Epithelial cell of esophagus (primary cell): ENCODE data around the gene GOLPH3L.
A peak's percentile ranks its signal among the peaks of the same experiment; 100 is the strongest.
"Not testable (repeated sequence)": the region's sequence is repeated elsewhere in the genome, so short reads cannot be mapped to it uniquely, and the experiment has no call there.

Experiments used
- DNase-seq: peaks from one replicate; pipeline ENCODE4 v3.0.0; 2010; ENCODE audit warnings: low read depth
- H3K4me3 ChIP-seq: 2 replicates; pipeline ENCODE4 v1.5.1; 2011; ENCODE audit warnings: mild to moderate bottlenecking, low read length, control low read depth
- CTCF ChIP-seq: IDR thresholded peaks from 2 replicates; pipeline ENCODE4 v1.5.1; 2011; ENCODE audit warnings: low read depth, mild to moderate bottlenecking, low read length, control low read depth, inconsistent platforms; ENCODE audit not compliant: insufficient read depth; ENCODE audit errors: missing control alignments

Gene GOLPH3L

GRCh38 chr1:150661156-150661555, 35.8 kb downstream of the GOLPH3L start:
- no peak overlapping the region for H3K4me3 ChIP-seq
- peak; percentile 93 for DNase-seq
- no peak for TF ChIP-seq CTCF

- H3K4me3 ChIP-seq = no peak overlapping the region
- no peak for TF ChIP-seq CTCF
- no peak for DNase-seq
Observed at GRCh38 chr1:150660584-150660983, 36.4 kb downstream of the GOLPH3L start.

DNA sequence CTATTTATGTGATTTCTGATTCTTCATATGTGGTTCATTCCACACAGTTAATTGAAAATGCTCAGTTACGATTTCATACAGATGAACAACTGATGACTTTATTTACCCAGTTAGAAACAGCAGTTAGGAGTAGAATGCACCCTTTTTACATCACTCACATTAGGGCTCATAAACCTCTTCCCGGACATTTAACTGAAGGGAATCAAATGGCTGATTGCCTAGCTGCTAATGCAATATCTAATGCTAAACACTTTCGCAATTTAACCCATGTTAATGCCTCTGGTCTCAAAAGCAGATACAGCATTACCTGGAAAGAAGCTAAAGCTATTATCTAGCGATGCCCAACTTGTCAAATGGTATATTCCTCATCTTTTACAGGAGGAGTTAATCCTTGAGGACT, 39.9 kb downstream of the GOLPH3L start:
- H3K4me3 ChIP-seq, DNase-seq: not testable (repeated sequence)

DNA sequence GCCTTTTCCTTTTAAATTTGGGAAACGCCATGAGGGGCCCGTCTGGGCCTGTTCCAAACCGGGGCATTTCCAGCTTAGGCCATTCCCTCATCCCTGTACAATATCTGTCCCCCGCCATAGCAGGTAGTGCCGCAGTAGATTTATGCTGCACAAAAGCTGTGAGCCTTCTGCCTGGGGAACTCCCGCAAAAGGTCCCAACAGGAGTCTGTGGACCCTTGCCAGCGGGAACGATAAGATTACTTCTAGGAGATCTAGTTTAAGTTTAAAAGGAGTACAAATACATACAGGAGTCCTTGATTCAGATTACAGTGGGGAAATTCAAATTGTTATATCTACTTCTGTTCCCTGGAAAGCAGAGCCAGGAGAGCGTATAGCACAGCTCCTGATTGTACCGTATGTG, 42.3 kb downstream of the GOLPH3L start:
- DNase-seq, H3K4me3 ChIP-seq: not testable (repeated sequence)

- DNase-seq = no peak
- no peak overlapping the region for H3K4me3 ChIP-seq
- TF ChIP-seq CTCF = no peak
Observed at GRCh38 chr1:150650193-150650592, 46.8 kb downstream of the GOLPH3L start.

- no peak for DNase-seq
- no peak for TF ChIP-seq CTCF
- H3K4me3 ChIP-seq = no peak overlapping the region
Observed at GRCh38 chr1:150649441-150650075, 47.4 kb downstream of the GOLPH3L start.

GRCh38 chr1:150642296-150642695, 54.7 kb downstream of the GOLPH3L start:
- no peak overlapping the region for H3K4me3 ChIP-seq
- DNase-seq = no peak
- TF ChIP-seq CTCF = no peak

DNA sequence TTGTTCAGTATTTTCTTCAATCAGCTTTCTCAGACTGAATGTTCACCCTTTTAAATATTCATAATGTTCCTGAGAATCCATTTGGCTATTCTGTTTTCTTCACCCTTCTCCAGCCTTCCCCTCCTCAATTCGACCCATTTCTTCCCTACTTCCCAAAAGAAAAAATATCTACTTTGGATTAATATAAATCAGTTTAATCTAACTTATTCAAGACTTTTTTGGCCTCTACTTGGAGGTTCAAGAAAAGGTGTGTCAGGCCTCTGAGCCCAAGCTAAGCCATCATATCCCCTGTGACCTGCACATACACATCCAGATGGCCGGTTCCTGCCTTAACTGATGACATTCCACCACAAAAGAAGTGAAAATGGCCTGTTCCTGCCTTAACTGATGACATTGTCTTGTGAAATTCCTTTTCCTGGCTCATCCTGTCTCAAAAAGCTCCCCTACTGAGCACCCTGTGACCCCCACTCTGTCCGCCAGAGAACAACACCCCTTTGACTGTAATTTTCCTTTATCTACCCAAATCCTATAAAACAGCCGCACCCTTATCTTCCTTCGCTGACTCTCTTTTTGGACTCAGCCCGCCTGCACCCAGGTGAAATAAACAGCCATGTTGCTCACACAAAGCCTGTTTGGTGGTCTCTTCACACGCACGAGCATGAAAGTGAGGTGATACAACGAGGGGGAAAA, 55.7 kb downstream of the GOLPH3L start:
- not testable (repeated sequence) for H3K4me3 ChIP-seq, DNase-seq

GRCh38 chr1:150638430-150638829, 58.5 kb downstream of the GOLPH3L start:
- not testable (repeated sequence) for DNase-seq, H3K4me3 ChIP-seq

DNA sequence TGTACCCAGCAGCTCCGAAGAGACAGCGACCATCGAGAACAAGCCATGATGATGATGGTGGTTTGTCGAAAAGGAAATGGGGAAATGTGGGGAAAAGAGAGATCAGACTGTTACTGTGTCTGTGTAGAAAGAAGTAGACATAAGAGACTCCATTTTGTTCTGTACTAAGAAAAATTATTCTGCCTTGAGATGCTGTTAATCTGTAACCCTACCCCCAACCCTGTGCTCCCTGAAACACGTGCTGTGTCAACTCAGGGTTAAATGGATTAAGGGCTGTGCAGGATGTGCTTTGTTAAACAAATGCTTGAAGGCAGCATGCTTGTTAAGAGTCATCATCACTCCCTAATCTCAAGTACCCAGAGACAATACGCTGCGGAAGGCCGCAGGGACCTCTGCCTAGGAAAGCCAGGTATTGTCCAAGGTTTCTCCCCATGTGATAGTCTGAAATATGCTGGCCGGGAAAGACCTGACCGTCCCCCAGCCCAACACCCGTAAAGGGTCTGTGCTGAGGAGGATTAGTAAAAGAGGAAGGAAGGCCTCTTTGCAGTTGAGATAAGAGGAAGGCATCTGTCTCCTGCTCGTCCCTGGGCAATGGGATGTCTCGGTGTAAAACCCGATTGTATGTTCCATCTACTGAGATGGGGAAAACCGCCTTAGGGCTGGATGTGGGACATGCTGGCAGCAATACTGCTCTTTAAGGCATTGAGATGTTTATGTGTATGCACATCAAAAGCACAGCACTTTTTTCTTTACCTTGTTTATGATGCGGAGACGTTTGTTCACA, 61.9 kb downstream of the GOLPH3L start:
- H3K4me3 ChIP-seq, DNase-seq: not testable (repeated sequence)
